ENCODE data around the gene UTS2.

UTS2 gene

DNA sequence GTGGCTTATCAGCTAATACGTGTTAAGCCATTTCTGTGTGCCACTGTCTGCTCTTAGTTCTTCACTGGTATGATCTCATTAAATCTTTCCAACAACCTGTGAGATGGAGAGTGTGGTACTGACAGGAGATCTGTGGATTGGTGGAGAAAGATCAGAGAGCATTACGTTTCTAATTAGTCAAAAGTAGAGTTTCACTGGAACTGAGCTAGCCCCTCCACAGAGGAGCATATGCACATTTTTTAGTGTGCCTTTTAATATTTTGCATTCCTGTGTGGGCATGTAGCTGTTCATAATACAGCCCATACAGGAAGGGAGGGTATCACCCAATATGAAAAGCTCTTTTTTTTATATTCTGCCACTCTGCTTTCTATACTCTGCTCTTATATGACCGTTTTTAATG, 31.6 kb downstream of the UTS2 start:
- DNase-seq (ENCODE audit: low read depth) = no peak
- no peak overlapping the region for H3K4me3 ChIP-seq (ENCODE audit: low read length)
- TF ChIP-seq, protein P1, sequence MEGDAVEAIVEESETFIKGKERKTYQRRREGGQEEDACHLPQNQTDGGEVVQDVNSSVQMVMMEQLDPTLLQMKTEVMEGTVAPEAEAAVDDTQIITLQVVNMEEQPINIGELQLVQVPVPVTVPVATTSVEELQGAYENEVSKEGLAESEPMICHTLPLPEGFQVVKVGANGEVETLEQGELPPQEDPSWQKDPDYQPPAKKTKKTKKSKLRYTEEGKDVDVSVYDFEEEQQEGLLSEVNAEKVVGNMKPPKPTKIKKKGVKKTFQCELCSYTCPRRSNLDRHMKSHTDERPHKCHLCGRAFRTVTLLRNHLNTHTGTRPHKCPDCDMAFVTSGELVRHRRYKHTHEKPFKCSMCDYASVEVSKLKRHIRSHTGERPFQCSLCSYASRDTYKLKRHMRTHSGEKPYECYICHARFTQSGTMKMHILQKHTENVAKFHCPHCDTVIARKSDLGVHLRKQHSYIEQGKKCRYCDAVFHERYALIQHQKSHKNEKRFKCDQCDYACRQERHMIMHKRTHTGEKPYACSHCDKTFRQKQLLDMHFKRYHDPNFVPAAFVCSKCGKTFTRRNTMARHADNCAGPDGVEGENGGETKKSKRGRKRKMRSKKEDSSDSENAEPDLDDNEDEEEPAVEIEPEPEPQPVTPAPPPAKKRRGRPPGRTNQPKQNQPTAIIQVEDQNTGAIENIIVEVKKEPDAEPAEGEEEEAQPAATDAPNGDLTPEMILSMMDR (conservative IDR thresholded peaks at IDR 0.05; ENCODE audit: low read depth, low read length) = no peak

DNA sequence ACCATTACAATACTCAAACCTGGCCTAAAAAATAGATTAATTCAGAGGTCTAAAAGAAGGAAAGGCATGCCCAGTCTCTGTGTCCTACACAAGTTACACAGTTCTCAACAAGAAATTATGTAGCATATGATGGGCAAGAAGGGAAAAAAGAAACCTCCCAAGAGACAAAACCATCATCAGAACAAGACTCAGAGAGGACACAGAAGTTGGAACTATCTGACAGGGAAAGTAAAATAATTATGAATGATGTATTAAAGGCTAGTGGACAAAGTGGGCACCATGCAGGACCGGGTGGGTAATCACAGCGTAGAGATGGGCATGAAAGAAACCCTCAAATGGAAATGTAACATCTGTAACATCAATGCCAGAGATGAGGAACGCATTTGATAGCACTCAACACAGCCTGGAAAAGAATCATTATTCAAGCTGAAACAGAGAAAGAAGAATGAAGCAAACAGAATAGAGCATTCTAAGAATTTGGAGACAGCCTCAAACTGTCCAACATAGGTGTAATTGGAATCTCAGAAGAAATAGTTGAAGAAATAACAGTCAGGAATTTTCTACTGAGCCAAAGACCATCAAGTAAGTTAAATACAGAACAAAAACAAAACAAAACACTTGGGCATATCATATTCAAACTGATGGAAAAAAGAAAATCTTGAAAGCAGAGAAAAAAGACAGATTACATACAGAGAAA, 39.0 kb downstream of the UTS2 start:
- no peak overlapping the region for H3K4me3 ChIP-seq (ENCODE audit: low read length)
- TF ChIP-seq, protein P1 (conservative IDR thresholded peaks at IDR 0.05; ENCODE audit: low read depth, low read length) = no peak
- DNase-seq (ENCODE audit: low read depth) = no peak

DNA sequence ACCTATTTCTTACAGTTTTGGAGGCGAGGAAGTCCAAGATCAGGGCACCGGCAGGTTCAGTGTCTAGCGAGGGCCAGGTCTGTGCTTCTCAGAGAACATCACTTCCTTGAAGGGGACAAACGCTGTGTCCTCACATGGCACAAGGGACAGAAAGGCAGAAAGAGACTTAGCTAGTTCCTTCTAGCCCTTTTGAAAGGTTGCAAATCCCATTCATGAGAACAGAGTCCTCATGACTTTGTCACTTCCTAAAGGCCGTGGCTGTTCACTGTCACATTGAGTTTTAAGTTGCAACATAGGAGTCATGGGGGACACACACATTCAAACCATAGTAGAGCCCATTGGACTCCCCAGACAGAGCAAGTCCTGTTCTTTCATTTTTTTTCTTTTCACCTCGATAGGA, 41.4 kb downstream of the UTS2 start:
- TF ChIP-seq, protein P1 (conservative IDR thresholded peaks at IDR 0.05; ENCODE audit: low read depth, low read length) = no peak
- no peak overlapping the region for H3K4me3 ChIP-seq (ENCODE audit: low read length)
- DNase-seq (ENCODE audit: low read depth) = no peak

DNA sequence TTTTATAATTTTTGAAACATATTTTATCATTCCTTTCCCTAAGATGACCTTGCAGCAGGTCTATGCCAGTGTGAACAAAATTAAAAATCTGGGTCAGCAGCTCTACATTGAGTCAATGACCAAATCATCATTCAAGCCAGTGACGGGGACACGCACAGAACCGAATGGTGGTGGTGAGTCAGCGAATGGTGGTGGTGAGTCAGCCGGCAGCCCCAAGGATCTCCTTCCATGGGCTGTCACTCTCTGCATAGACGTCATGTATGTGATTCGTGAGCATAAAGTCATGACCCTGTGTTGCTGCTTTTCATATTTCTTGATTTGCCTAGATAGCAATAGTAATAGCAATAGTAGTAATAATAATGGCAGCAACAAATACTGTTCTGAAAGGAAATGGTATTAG, 42.5 kb downstream of the UTS2 start:
- TF ChIP-seq, protein P1 (conservative IDR thresholded peaks at IDR 0.05; ENCODE audit: low read depth, low read length) = no peak
- DNase-seq (ENCODE audit: low read depth) = peak; percentile 68

DNA sequence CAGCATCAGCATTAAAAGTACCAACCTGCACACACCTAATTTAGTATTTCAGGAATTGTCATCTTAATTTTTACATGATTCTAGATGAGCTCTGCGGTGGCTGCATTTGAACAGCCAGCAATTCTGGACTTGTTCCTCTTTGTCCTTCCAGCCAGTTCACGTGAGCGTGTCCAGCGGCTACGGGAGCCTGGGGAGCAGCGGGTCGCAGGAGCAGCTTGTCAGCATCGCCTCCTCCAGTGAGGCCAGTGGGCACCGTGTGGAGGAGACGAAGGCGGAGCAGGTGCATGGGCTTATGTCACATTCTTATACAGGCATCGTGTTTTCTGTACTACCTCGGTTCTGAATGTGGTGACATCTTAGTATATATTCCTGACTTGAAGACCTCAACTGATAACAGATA, 43.1 kb downstream of the UTS2 start:
- TF ChIP-seq, protein P1 (conservative IDR thresholded peaks at IDR 0.05; ENCODE audit: low read depth, low read length) = no peak
- DNase-seq (ENCODE audit: low read depth) = no peak
- no peak overlapping the region for H3K4me3 ChIP-seq (ENCODE audit: low read length)

More for the DNA sequence above, 42.5 kb downstream of the UTS2 start:
- no peak overlapping the region for H3K4me3 ChIP-seq (ENCODE audit: low read length)

DNA sequence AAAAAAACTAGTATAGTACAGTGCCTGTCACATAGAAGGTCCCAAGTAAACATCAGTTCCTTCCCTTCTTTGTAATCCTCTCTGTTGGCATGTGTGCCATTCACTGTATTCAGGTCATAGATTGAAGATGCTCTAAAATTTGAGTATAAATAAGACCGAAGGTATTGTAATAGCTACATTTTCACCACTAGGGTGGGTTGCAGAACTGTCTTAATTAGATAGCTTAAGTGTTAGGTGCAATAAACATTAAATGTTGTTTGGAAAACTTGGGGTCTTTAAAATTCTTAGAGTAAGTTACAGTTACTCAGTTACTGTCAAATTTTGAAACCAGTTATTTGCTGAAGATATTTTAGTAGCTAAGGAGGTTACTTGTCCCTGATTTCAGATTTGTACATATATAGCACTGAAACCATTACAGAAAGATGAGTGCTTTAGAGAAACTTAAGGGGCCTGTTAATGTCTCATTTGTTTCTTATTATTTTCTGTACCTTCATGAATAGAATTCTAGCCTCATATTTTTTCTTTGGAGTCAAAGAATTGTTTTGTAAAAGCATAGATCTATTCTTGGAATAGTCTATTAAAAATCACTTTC, 44.5 kb downstream of the UTS2 start:
- no peak for DNase-seq (ENCODE audit: low read depth)
- TF ChIP-seq, protein P1 (conservative IDR thresholded peaks at IDR 0.05; ENCODE audit: low read depth, low read length) = peak; percentile 57
- no peak overlapping the region for H3K4me3 ChIP-seq (ENCODE audit: low read length)

DNA sequence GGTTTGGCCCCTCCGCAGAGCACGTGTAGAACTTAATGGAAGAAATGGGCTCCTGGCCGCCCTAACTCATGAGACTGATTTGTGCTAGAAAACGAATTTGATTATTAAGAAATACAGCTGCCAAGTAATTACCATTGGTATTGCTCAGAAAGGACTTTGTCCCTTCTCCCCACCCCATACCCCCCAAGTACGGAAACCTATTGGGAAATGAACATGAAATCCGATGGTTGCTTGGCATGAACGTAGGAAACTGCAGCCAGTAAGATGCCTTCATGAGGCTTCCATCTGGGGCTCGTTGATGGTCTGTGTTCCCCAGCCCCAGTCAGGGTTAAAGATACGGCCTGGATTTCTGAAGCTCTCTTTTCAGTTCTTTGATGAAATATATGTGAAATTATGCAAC, 47.4 kb downstream of the UTS2 start:
- no peak overlapping the region for H3K4me3 ChIP-seq (ENCODE audit: low read length)
- DNase-seq (ENCODE audit: low read depth) = no peak
- TF ChIP-seq, protein P1 (conservative IDR thresholded peaks at IDR 0.05; ENCODE audit: low read depth, low read length) = no peak

All from retinal pigment epithelial cell (primary cell).